A549 treated with dexamethasone at 1 μM for 4 hours (cell line): ENCODE results near the gene OR2AT4. TPM values are rescaled to one million over a fixed set of nuclear protein-coding genes. Genes with fewer than 3 reads are reported as not detected.

Source experiments
- total RNA-seq: library from RNA; stranded (reverse); fragments of 200-300 nt; extraction: Qiagen RNA extraction; gene quantifications from 5 replicates; pipeline ENCODE4 v1.2.3, GENCODE V29; 2022

OR2AT4 gene
- total RNA-seq, result not detected in 5 replicates

DNA sequence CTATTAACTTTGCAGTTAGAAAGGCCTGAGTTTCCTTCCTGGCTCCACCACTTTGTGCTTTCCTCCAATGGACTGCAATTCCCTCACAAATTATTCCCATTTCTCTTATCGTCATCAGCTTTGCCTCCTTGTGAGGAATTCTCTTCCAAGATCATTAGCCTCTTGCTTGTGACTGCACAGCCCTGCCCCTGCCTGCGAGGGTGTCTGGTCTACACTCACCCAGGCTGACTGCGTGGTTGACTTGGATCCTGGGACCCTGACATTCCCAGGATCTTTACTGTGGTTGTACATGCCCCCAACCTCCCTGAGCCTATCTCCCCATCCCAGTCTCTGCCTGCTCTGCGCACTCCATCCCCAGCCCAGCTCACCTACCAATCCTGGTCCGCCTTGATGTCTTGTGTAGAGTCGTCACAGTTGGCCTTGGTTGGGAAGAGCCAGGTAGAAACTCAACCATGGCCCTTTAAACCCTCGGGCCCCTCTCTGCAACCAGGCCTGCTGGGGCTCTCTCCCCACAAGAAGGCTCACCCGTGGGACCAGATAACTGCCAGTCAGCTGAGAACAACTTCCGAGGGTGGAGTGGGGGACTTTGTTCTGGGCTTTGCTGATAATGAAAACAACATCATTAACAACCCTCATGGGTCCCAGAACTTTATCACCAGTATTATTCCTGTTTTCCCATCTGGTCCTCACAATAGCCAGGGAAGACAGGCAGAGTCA lies at the start of gene OR2AT4:
OR2AT4 (minus strand) TSS at position 421 of the 717 bp plus-strand sequence.

Other genes starting within 250 kb of the OR2AT4 start
- 4.9 to 6.9 TPM (median 6.4 TPM) in 5 replicates for gene XRRA1, start 147.8 kb downstream of the OR2AT4 start, total RNA-seq
- 223 to 297 TPM (median 248 TPM) in 5 replicates for gene SPCS2, start 147.6 kb downstream of the OR2AT4 start, total RNA-seq
- gene NEU3, start 107.9 kb downstream of the OR2AT4 start, total RNA-seq, result 3.2 to 5.0 TPM (median 3.9 TPM) in 5 replicates
- 3.4 to 4.5 TPM (median 3.5 TPM) in 5 replicates for gene SLCO2B1, start 54.2 kb upstream of the OR2AT4 start, total RNA-seq
- gene TPBGL, start 143.9 kb upstream of the OR2AT4 start, total RNA-seq, result 0.16 to 0.26 TPM (median 0.19 TPM) in 5 replicates